GM10847 (cell line): ENCODE data around the gene ROBO3.

ENCODE experiments used
- POLR2A ChIP-seq: IDR thresholded peaks from 2 replicates; pipeline ENCODE4 v1.6.1; 2011; ENCODE audit not compliant: insufficient read length; ENCODE audit errors: extremely low read depth

ROBO3 gene

DNA sequence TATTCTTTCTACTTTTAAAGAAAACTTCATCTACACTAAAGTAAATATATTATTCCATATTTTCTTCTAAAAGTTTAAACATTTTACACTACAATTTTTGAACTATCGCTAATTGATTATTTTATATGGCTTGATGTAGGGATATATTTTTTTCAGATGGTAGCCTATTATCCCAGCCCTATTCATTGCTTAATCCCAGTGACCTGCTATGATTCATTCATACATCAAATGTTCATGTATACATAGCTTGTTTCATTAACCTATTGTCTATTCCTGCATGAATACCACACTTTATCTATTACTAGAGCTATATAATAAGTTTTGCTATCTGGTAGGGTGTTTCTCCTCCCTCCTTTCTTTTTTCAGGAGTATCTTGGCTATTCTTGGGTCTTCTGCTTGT is 37.4 kb downstream of the ROBO3 start:
- no peak for TF ChIP-seq POLR2A

DNA sequence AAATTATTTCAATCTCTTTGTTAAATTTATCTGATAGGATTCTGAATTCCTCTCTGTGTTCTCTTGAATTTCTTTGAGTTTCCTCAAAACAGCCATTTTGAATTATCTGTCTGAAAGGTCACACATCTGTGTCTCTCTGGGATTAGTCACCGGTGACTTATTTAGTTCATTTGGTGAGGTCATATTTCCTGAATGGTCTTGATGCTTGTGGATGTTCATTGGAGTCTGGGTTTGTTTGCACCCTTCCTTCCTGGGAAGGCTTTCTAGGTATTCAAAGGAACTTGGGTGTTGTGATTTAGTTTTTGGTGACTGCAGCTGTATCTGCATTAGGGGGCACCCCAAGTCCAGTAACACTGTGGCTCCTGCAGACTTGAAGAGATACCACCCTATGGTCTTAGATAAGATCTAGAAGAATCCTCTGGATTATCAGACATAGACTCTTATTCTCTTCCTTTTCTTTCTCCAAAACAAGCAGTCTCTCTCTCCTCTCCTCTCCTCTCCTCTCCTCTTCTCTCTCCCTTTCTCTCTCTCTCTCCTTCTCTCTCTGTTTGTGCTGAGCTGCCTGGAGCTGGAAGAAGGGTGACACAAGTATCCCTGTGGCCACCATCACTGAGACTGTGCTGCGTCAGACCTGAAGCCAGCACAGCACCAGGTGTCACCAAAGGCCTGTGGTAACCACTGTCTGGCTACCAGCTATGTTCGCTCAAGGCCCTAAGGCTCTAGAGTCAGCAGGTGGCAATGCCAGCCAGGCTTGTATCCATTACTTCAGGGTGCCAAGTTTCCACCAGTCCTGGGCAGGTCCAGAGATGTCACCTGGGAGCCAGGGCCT is 50.5 kb downstream of the ROBO3 start:
- no peak for TF ChIP-seq POLR2A

DNA sequence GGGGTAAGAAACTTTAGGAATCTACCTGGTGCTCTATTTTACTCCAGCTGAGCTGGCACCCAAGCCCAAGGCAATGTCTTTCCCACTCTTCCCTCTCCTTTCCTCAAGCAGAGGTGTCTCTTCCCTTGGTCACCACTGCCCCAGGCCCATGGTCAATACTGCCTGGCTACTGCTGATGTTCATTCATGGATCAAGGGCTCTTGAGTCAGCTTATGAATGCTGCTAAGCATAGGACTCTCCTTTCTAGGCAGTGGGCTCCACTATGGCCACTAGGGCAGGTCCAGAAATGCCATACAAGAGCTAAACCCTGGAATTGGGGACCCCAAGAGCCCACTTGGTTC is 51.1 kb downstream of the ROBO3 start:
- TF ChIP-seq POLR2A = no peak

DNA sequence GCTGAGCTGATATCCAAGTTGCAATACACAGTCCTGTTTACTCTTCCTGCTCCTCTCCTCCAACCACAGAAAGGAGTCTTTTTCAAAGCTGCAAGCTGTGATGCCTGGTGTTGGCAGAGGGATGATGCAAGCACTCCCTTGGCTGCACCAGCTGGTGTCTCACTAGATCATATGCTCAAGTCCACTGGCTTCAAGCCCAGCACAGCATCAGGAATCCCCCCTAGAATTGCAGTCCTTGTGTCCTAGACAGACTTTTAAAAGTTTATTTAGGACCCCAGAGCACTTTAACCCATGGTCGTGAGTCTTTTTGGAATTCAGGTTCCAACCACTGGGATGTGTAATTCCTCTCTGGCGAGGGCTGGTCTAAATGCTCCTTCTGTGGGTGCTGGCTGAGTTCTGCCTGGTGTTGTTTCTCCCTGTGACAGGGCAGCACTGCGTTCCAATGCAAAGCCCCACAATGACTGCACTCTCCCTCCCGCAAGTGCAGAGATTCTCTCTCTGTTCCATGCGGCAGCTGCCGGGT is 51.9 kb downstream of the ROBO3 start:
- no peak for TF ChIP-seq POLR2A

DNA sequence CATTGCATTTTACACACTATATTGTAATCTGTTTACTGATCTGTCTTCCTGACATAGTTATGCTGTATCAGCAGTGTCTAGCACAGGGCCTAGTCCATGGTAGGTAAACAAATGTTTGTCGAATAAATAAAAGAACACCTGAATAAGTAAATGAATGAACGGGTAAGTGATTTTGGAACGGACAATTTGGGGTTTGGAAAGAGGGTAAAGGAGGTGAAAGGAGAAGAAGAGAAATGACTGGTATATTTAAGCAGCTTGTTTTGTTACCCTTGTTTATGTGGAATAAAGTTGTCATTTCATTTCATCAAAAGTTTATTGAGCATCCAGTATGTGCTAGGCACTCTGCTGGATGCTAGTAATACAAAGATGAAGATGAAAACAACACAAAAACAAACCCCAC is 53.7 kb downstream of the ROBO3 start, which contains the start of gene HEPN1:
HEPN1 (plus strand) TSS at position 301 of the 400 bp plus-strand sequence.
- no peak for TF ChIP-seq POLR2A

GRCh38 chr11:124919898-124920297 is 54.7 kb downstream of the ROBO3 start:
- no peak for TF ChIP-seq POLR2A

GRCh38 chr11:124920356-124920755 is 55.1 kb downstream of the ROBO3 start:
- TF ChIP-seq POLR2A = no peak

- no peak for TF ChIP-seq POLR2A
Observed at GRCh38 chr11:124920870-124921609, 55.8 kb downstream of the ROBO3 start.

- TF ChIP-seq POLR2A = no peak
Observed at GRCh38 chr11:124922831-124923230, 57.6 kb downstream of the ROBO3 start.

DNA sequence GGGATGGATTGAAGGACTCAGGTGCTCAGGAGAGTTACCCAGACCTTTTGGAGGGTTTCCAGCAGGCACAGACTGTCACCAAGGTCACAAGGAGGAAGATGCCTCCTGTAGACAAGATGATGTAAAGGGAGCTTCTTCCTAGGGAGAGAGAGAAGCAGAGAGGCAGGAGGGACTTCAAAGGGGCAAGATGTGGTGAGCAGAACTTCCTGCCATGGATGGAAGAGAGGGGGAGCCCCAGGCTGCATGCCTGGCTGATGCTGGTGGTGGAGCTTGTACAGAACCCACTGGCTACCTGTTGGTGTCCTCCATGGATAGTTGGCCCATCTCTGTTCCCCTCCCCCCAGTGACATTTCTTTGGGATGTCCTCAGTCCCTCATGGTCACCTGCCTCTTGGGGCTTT is 58.1 kb downstream of the ROBO3 start:
- no peak for TF ChIP-seq POLR2A

- TF ChIP-seq POLR2A = no peak
Observed at GRCh38 chr11:124928942-124929665, 63.9 kb downstream of the ROBO3 start.

DNA sequence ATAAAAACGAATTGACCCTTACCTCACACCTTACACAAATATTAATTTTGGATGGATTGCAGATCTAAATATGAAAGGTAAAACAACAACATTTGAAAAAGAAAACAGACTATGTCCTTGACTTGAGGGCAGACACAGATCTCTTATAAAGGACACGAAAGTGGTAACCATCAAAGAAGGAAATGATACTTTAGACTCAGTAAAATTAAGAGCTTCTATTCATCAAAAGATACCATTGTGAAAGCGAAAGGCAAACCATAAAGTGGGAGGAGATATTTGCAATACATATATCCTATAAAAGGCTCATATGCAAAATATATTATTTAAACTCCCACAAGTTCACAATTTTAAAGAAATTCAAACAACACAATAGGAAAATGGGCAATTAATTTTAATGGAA is 65.6 kb downstream of the ROBO3 start:
- no peak for TF ChIP-seq POLR2A
